ENCODE results near the gene USP34.
"Not testable (repeated sequence)": the region's sequence is repeated elsewhere in the genome, so short reads cannot be mapped to it uniquely, and the experiment has no call there.

Gene USP34

DNA sequence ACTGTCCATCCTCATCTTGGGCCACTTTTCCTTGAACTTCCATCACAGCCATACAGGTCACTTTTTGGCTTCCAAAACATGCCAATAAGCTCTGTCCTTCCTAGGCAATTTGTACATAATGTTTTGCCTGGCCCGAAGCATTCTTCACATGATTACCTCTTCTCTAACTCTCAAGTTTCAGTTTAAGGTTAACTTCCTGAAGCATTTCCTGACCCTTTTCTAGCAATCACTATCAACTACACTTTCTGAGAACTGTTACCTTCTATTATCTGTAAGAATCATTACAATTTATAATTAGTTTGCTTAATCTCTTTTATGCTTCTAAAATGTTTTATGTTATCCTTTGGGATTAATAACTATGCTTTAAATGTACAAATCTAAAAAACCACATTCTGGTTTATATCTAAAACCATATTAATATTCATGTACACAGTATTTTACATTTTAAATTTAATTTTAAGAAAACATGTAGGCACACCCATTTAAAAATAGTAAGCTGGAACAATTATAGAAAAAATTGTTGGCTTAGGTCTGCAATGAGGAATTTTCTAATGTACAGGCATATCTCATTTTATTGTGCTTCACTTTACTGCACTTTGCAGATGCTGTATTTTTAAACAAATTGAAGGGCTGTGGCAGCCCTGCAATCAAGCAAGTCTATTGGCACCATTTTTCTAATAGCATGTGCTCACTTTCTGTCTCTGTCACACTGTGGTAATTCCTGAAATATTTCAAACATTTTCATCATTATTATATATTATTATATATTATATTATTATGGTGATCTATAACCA, 232.5 kb downstream of the USP34 start:
- no peak for DNase-seq

DNA sequence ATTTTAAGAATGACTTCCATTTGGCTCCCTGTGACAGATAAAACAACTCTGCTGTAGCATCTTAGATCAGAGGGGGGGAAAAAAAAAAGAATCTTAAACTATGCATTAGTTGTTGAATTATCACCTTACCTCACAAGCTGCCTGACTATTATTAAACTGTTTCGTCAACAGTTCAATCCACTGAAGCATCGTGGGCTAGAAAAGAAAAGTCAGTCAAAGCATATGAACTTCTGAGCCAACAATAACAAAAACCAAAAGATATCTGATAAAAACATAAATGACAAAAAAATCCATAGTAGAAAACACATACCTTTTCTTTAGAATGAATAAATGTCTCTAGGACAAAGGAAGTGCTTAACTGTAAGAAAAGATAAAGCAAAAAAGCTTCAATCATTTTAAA, 235.2 kb downstream of the USP34 start:
- DNase-seq: no peak

DNA sequence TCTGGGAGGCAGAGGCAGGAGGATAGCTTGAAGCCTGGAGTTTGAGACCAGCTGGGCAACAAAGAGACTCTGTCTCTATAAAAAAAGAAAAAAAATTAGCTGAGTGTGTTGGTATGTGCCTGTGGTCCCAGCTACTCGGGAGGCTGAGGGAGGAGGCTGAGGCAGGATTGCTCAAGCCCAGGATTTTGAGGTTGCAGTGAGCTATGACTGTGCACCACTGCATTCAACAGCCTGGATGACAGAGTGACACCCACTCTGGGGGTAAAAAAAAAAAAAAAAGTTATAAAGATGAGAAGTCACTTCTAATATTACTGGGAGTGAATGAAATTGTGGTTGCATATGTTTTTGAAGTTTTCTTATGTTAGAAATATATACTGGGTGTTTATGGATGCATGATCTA, 237.3 kb downstream of the USP34 start:
- DNase-seq: no peak

DNA sequence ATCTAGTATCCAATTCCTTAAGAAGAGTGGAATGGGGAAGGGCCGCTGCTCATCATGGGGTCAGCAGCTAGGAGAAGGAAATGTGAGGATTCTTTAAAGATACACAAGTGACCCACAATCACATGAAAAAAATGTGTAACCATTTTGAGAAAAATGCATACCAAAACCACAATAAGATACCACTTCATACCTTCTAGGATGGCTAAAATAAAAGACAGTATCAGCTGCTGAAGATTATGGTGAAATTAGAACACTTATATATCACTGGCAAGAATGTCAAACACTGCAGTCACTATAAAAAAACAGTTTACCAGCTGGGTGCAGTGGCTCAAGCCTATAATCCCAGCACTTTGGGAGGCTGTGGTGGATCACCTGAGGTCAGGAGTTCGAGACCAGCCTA, 241.0 kb downstream of the USP34 start:
- DNase-seq: no peak

DNA sequence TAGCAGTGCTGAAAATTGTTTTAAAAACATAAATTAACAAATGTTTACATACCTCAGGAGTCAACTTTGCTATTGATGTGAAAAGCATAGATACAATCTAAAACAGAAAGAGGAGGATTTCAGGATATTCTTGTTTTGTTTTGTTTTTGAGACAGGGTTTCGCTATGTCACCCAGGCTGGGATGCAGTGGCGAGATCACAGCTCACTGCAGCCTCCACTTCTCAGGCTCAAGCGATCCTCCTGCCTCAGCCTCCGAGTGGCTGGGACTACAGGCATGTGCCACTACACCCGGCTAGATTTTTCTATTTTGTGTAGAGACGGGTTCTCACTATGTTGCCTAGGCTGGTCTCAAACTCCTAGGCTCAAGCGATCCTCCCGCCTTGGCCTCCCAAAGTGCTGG, 248.3 kb downstream of the USP34 start:
- DNase-seq: no peak

DNA sequence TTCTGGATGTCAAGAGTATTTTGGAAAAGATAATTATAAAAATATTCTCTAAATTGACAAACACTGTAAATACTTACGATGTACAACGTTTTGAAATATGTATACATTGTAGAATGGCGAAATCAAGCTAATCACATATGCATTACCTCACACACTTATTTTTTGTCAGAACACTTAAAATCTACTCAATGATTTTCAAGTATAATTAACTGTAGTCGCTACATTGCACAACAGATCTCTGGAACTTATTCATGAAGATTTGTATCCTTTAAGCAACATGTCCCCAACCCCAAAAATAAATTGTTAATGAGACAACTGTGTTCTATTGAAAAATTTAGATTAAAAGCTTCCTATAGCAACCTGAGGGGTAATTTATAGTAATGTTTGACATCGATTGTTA, 249.1 kb downstream of the USP34 start:
- no peak for DNase-seq

DNA sequence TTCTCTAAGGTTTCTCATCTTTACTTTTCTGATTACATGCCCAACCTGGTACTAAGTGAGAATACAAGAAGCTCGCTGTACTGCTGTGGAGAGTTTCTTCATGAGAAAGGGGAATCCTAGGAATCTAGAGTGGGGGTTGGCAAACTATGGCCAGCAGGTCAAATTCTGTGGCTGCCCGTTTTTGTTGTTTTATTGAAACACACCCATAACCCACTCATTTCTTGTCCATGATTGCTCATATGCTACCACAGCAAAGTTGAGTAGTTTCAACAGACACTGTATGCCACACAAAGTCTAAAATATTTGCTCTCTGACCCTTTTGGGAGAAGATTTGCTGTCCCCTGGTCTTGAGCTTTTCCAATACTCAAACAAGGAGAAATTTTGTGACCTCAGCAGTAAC, 250.1 kb downstream of the USP34 start:
- DNase-seq: no peak

DNA sequence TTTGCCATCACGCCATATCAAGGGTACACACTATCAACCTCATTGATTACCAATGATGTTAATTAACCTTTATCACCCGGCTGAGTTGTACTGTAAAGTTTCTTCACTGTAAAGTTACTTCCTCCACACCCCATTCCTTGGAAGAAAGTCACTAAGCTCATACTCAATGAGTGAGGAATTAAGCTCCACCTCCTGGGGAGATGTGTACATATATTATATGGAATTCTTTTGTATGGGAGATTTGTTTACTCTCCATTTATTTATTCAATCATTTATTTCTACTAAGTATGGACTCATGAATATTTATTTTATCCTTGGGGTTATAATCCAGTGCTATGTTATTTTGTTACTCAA, 252.1 kb downstream of the USP34 start:
- no peak for DNase-seq

DNA sequence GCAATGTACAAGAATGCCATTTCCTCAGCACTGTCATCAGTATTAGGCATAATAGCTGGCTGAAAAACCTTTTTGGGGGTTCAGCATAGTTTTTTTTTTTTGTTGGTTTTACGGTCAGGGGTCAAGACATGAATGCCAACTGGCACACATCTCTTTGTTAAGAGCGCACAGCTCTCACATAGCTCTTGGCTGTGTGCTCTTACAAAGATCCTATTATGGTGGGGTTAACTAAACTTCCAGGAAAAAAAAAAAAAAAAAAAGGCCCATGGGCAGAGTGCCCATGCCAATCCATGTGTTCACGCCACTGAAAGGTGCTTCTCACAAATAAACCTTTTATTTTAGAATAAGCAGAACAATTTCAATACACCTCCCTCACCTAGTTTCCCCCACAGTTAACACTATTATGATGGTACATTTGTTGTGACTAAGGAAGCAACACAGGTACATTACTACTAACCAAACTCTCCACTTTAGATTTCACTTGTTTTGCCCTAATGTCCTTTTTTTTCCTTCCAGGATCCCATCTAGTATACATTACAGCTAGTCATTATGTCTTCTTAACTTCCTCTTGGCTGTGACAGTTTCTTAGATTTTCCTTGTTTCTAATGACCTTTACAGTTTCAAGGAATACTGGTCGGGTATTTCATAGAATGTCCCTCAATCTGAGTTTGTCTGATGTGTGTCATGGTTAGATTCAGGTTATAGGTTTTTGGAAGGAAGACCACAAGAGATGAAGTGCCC, 252.6 kb downstream of the USP34 start:
- no peak for DNase-seq

DNA sequence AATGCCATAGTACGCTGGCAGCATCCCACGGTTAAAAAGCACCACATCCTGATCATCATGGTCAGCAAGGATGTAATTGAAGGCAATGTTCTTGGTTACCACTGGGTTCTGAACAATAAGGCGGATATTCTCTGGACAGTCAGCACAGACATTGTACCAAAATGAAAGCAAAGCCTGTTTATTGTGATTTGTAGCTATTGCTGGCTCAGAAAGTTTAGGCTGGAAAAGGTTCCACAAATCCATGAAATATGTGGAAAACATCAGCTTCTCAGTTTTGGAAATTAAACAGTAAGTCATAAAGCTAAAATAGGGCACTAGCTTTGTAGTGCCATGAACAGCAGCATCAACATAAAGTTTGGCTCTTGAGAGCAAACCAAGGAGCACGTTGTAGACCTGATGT, 256.7 kb downstream of the USP34 start:
- no peak for DNase-seq

DNA sequence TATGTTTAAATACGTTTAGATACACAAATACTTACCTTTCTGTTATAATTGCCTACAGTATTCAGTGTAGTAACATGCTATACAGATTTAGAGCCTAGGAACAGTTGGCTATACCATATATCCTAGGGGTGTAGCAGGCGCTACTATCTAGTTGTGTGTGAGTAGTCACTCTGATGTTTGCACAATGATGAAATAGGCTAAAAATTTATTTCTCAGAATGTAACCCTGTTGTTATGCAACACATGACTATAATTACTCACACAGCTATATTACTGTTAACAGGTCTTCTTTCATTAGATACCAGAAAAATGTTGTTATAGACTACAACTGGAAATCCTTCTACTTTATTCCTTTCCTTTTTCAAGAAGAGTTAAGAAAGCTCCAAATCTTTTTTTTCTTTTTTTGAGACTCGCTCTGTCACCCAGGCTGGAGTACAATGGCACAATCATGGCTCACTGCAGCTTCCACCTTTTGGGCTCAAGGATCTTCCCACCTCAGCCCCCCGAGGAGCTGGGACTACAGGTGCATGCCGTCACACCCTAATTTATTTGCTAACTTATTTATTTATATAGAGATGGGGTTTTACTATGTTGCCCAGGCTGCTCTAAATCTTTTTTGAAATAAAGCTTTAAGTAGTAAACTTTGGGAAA, 260.4 kb downstream of the USP34 start:
- peak; percentile 50 for DNase-seq

DNA sequence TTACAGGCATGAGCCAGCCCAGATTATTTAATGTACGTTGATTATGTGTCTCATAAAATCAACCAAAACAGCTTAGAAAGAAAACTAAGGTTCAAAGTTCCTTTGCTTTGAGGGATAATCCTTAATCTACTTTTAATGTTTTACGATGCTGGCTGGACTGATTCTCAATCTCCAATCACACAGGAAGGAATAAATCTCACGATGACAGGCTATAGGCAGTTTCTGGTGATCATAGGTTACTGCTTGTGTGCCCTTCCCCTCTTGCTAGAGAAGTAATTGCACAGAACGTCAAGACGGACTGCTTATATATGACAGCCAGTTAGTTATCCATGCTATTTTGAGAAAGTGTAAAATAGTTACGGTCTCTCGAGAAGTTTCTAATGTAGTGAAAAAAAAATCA, 265.8 kb downstream of the USP34 start:
- DNase-seq: no peak

DNA sequence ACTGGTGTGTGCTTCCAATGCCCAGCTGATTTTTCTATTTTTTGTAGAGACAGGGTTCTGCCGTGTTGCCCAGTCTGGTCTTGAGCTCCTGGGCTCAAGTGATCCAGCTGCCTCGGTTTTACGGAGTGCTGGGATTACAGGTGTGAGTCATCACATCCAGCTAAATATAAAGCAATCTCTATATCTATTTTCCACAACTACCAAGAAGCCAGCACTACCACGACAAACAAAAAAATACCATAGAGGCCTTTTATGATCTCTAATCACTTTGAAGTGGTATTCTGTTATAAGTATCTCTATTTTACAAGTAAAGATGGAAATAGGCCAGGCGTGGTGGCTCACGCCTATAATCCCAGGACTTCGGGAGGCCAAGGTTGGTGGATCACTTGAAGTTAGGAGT, 274.2 kb downstream of the USP34 start:
- DNase-seq: no peak

DNA sequence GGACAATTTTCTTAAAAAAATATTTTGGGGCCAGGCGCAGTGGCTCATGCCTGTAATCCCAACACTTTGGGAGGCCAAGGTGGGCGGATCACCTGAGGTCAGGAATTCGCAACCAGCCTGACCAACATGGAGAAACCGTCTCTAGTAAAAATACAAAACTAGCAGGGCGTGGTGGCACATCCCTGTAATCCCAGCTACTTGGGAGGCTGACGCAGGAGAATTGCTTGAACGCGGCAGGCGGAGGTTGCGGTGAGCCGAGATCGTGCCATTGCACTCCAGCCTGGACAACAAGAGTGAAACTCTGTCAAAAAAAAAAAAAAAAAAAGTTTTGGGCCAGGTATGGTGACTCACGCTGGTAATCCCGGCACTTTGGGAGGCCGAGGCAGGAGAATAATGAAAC, 276.2 kb downstream of the USP34 start:
- not testable (repeated sequence) for DNase-seq

DNA sequence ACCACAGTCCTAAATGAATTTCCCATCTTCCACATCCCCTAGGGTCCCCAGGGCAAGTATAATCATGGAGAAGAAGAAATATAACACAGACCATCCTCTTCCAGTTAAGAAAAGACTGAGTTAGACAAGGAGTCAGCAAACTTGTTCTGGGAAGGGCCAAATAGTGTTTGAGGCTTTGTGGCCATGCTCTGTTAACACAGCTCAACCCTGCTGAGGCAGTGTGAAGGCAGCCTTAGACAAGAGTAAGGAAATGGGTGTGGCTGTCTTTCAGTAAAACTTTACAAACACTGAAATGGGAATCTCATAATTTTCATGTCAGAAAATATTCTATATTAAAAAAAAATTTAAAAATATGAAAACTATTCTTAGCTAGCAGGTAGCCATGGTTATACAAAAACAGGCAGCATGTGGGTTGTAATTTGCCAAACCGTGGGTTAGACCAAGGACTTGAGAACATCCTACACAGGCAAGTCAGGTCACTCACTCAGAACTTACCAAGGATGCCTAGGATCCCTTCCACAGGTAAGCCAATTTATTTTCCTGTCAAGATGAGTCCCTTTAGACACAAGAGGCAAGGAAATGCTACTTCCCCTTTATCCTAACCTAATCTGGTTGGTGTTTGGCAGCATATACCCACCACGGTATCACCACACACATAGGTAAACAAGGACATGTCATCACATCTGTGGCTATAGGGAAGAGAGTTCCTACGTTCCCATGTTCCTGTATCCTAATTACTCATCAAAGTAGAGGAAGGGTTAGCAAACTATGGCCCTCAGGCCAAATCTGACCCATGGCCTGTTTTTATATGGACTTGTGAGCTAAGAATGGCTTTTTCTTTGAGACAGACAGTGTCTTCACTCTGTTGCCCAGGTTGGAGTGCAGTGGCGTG, 277.0 kb downstream of the USP34 start:
- peak; percentile 11 for DNase-seq

DNA sequence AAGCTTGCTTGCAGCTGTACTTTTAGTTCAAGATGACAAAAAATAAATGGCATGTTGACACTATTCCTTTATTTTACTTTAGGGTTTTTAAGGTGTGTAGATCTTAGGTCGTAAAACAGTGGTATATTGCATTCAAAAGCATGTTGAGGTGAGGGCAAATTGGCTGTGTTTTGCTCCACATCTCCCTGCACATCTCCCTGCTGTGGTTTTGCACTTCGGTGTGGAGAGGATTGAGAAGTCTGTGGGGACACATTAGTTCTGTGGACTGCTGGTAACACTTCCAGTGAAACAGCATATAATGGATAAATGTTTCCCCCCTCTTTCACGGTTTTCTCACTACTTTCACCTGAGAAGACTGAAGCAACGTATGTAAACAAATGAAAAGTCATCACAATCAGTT, 283.8 kb downstream of the USP34 start:
- DNase-seq: no peak

DNA sequence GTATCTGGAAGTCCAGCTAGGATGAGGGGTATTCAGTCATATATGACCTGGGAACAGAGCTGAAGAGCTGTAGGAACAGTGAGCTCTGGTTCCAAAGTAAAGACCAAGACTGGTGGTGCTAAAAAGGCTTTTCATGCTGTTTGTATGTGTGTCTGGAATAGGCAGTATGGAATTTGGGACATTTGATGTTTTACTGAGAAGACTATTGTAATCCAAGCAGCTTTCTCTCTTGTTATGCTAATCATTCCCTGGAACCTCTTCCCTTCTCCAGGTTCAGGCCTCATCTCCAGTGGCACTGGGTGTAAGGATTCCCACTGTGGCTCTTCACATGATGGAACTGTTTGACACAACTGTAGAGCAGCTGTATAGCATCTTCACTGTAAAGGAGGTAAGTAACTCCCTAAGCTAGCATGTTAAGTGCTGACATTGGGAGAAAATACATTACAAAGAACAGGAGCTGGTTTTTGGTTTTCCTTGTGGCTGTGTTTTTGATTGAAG, 285.6 kb downstream of the USP34 start:
- DNase-seq: no peak

DNA sequence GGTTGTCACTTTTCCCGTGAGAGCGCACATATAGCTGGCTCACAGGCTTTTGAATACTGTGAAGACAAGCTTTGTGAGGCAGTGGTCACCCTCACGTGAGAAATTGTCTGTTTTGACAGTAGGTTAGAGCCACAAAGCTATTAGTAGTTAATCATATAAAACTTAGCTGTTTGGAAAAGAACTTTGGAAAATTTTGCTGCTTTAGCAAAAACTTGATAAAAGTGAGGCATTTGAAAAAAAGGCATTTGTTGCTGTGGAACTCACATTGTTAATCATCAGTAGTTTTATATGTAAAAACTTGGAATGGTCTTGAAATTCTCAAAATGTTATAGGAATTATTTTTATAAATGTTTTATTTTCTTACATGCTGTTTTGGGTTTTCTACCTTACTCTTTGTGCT, 286.6 kb downstream of the USP34 start:
- no peak for DNase-seq

DNA sequence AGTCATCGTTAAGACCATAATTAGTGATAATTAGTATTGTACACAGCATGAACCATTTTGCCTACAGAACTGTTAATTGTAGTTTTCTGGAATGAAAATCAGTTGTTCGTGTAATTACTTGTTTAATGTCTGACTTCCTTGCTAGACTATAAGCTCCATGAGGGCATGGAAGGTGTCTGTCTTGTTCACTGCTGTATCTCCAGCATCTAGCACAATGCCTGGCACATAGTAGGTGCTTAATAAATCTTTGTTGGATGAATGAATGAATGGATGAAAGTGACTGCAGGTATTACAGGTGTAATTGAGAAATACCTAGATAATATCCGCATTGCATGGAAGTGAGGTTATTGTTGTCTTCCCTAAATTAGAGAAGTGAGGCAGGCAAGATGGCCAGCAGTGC, 287.1 kb downstream of the USP34 start:
- DNase-seq: no peak

DNA sequence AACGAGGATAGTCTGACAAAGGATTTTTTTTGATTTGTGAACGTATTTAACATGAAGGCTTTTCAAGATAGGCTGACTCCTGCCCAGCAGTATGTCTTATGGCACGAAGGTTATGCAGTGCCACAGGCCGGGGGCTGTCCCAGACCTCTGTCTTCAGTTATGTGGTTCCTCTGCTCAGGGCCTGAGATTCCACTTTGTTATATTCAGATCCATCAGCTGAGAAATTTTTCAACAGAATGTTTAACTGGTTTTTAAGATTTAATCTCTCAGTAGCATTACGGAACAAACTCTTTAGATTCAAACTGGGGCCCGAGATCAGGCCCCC, 288.9 kb downstream of the USP34 start:
- no peak for DNase-seq

DNA sequence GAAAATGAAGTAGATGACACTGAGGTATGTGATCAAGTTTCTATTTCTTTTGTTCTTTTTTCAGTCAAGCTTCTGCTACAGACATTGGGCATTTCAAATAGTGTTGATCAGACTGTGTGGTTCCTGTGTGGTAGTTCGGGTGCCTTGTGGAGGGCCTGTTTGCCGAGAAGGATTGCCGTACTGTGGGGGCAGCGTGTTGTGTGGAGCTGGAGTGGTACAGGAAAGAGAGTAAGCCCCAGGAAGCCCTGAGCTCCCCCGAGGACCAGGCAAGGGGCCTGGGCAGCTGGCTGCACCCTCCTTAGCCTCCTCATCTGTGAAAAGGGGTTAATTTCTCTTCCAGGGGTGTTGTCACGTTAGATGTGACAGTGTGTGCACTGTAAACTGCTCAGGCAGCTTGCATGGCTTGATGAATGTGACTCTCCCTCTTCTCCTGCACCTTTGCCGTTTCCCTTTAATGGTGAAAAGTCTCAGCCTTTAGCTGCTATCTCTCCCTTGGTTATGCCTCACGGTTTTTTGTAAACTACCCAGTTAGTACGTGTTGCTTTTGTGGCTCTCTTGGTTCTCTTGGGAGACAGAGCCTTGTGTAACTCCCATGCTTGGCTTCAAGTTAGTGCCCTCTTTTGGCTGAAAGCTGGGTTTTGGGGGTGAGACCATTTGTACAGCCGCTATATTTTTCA, 289.4 kb downstream of the USP34 start:
- no peak for DNase-seq

DNA sequence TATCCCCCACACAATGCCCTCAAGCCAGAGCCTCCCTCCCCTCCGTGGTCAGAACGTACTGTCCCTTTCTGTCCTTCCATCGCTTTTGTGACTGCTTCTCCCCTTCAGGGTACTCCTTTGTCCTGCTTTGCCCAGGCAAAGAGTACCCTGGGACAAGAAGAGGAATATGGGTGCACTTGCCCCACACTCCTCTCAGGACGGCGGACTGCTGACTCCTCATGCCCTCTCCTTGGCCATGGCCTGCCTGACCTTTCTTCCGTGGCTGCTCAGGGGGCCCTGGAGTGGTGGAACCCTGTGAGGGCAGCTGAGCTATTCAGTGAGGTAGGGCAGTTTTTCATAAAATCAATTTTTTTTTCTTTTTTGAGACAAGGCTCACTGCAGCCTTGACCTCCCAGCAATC, 290.2 kb downstream of the USP34 start:
- DNase-seq: no peak
